Measurements from ENCODE around the gene PPFIBP1.

The PPFIBP1 gene

GRCh38 chr12:27500546-27500945, 23.5 kb upstream of the PPFIBP1 start:
- no peak overlapping the region for H3K4me3 ChIP-seq (replicated peaks; ENCODE audit: low read depth, low read length)
- TF ChIP-seq CTCF (IDR thresholded peaks at IDR 0.05; ENCODE audit: low read depth, low read length, missing control alignments): no peak
- no peak for DNase-seq (ENCODE audit: extremely low read depth, low read depth)

GRCh38 chr12:27502021-27502435, 22.0 kb upstream of the PPFIBP1 start:
- no peak overlapping the region for H3K4me3 ChIP-seq (replicated peaks; ENCODE audit: low read depth, low read length)
- DNase-seq (ENCODE audit: extremely low read depth, low read depth): no peak
- TF ChIP-seq CTCF (IDR thresholded peaks at IDR 0.05; ENCODE audit: low read depth, low read length, missing control alignments): no peak

- no peak for TF ChIP-seq CTCF (IDR thresholded peaks at IDR 0.05; ENCODE audit: low read depth, low read length, missing control alignments)
- DNase-seq (ENCODE audit: extremely low read depth, low read depth): no peak
- no peak overlapping the region for H3K4me3 ChIP-seq (replicated peaks; ENCODE audit: low read depth, low read length)
Measured at GRCh38 chr12:27504507-27504906, 19.5 kb upstream of the PPFIBP1 start.

GRCh38 chr12:27505109-27505508, 18.9 kb upstream of the PPFIBP1 start:
- no peak for DNase-seq (ENCODE audit: extremely low read depth, low read depth)
- TF ChIP-seq CTCF (IDR thresholded peaks at IDR 0.05; ENCODE audit: low read depth, low read length, missing control alignments): no peak
- H3K4me3 ChIP-seq (replicated peaks; ENCODE audit: low read depth, low read length): no peak overlapping the region

- H3K4me3 ChIP-seq (replicated peaks; ENCODE audit: low read depth, low read length): no peak overlapping the region
- TF ChIP-seq CTCF (IDR thresholded peaks at IDR 0.05; ENCODE audit: low read depth, low read length, missing control alignments): no peak
- no peak for DNase-seq (ENCODE audit: extremely low read depth, low read depth)
Measured at GRCh38 chr12:27505761-27506160, 18.2 kb upstream of the PPFIBP1 start.

GRCh38 chr12:27506645-27507189, 17.3 kb upstream of the PPFIBP1 start:
- no peak for DNase-seq (ENCODE audit: extremely low read depth, low read depth)
- H3K4me3 ChIP-seq (replicated peaks; ENCODE audit: low read depth, low read length): no peak overlapping the region
- no peak for TF ChIP-seq CTCF (IDR thresholded peaks at IDR 0.05; ENCODE audit: low read depth, low read length, missing control alignments)

All from HFF-Myc (cell line).